BLaER1 treated with 17β-estradiol and CSF1 and Interleukin-3, amounts not matched to agents 10 nM and 100 nM (cell line): Measurements from ENCODE around the gene OXTR.

Experiments
- H3K27ac ChIP-seq, 11 experiments: shearing (Covaris generic); formaldehyde crosslinking; 2 replicates each; pipeline ENCODE4 v1.8.1; 2022
- H3K27me3 ChIP-seq, 11 experiments: shearing (Covaris generic); formaldehyde crosslinking; 2 replicates each; pipeline ENCODE4 v1.8.1; 2022
- H3K36me3 ChIP-seq, 11 experiments: shearing (Covaris generic); formaldehyde crosslinking; 2 replicates each; pipeline ENCODE4 v1.8.1; 2022
- H3K4me1 ChIP-seq, 10 experiments: shearing (Covaris generic); formaldehyde crosslinking; 2 replicates each; pipeline ENCODE4 v1.8.1; 2022
- H3K4me2 ChIP-seq, 11 experiments: shearing (Covaris generic); formaldehyde crosslinking; 2 replicates each; pipeline ENCODE4 v1.8.1; 2022
- H3K4me3 ChIP-seq, 10 experiments: shearing (Covaris generic); formaldehyde crosslinking; 2 replicates each; pipeline ENCODE4 v1.8.1; 2022
- H3K9ac ChIP-seq, 11 experiments: shearing (Covaris generic); formaldehyde crosslinking; 2 replicates each; pipeline ENCODE4 v1.8.1; 2022
- H3K9me3 ChIP-seq, 11 experiments: shearing (Covaris generic); formaldehyde crosslinking; replicated peaks in 1 of 11; 2 replicates each; pipeline ENCODE4 v1.8.1; 2022
- H4K20me1 ChIP-seq, 11 experiments: shearing (Covaris generic); formaldehyde crosslinking; 2 replicates each; pipeline ENCODE4 v1.8.1; 2022
- Cebpa-rat ChIP-seq, 11 experiments: shearing (Covaris generic); IDR thresholded peaks; 2 replicates each; pipeline ENCODE4 v1.8.1; 2022

Gene OXTR

DNA sequence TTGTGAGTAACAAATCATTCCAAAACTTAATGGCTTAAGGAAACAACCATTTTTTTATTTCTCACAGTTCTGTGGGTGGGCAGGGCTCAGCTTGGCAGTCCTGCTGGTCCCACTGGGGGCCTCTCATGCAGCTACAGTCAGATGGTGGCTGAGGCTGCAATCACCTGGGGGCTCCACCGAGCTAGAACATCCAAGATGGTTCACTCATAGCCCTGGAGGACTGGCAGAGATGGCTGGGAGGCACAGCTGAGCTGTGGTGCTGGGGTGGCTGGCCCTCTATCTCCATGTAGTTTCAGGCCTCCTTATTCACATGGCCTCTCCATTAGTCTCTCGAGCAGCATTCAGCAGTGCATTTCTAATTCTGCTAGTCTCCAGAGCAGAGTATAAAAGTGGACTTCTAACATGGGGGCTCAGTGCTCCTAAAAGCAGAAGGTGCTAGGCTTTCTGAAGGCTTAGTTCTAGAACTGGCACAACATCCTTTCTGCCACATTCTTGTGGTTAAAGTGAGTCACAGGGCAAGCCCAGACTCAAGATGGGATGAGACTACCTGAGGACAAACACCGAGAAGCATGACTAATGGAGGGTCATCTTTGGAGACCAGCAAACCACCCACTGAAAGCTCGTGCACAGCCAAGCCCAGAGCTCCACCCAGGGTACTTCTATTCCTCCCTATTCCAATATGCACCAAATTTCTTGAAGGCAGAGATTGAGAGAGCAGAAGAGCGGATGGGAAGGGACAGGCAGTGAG, 29.5 kb downstream of the OXTR start:
- H4K20me1 ChIP-seq: no peaks in the 10 kb centered on the region
- no peak overlapping the region for H3K9ac ChIP-seq
- no peak overlapping the region for H3K4me3 ChIP-seq
- peaks cover 0 to 19% (median 0%) of the 10 kb centered on the region in 10 experiments; a peak in 6 of 20 replicates for H3K4me1 ChIP-seq
- H3K36me3 ChIP-seq: no peaks in the 10 kb centered on the region
- no peak overlapping the region for H3K27ac ChIP-seq
- H3K9me3 ChIP-seq: no peaks in the 10 kb centered on the region
- peak overlapping the region in 3 of 11 experiments; percentile 0 to 26 (median 6); a peak in 2 of 22 replicates for H3K4me2 ChIP-seq
- no peaks in the 10 kb centered on the region for H3K27me3 ChIP-seq
- TF ChIP-seq Cebpa-rat (IDR thresholded peaks at IDR 0.05): no peak

- TF ChIP-seq Cebpa-rat (IDR thresholded peaks at IDR 0.05): no peak
Observed at GRCh38 chr3:8738639-8739038, 30.8 kb downstream of the OXTR start.

DNA sequence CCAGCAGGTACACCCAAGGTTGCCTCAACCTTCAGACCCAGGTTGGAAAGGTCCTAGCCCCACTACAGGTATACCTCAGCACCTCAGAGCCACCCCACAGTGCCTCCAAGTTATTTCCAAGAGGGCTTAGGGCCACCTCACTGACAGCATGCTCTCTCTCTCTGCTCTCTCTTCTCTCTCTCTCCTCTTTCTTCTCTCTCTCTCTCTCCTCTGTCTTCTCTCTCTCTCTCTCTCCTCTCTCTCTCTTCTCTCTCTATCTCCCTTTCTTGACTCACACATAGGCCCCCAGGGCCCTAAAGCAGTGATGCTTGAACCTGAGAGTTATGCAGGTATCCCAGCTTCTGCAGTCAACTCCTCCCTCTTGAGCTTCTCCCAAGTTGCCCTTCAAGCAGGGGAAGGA, 31.6 kb downstream of the OXTR start:
- Histone ChIP-seq H4K20me1 (no peaks in the 10 kb centered on the region), H3K9me3 (no peaks in the 10 kb centered on the region), H3K4me1 (peaks cover 0 to 12% (median 0%) of the 10 kb centered on the region in 10 experiments; a peak in 5 of 20 replicates), H3K36me3 (no peaks in the 10 kb centered on the region), H3K9ac (no peak overlapping the region), H3K27me3 (no peaks in the 10 kb centered on the region), H3K4me3 (no peak overlapping the region), H3K27ac (no peak overlapping the region), H3K4me2 (no peak overlapping the region)
- no peak for TF ChIP-seq Cebpa-rat (IDR thresholded peaks at IDR 0.05)

More at GRCh38 chr3:8738639-8739038, 30.8 kb downstream of the OXTR start:
- H3K36me3 ChIP-seq: no peaks in the 10 kb centered on the region
- peaks cover 0 to 18% (median 0%) of the 10 kb centered on the region in 10 experiments; a peak in 6 of 20 replicates for H3K4me1 ChIP-seq
- no peak overlapping the region for H3K27ac ChIP-seq
- H3K9me3 ChIP-seq: no peaks in the 10 kb centered on the region
- H3K27me3 ChIP-seq: no peaks in the 10 kb centered on the region
- no peak overlapping the region for H3K4me2 ChIP-seq
- H3K9ac ChIP-seq: no peak overlapping the region
- H4K20me1 ChIP-seq: no peaks in the 10 kb centered on the region
- H3K4me3 ChIP-seq: no peak overlapping the region

- Histone ChIP-seq H4K20me1 (no peaks in the 10 kb centered on the region), H3K4me2 (no peak overlapping the region), H3K4me1 (peaks cover 0 to 12% (median 0%) of the 10 kb centered on the region in 10 experiments; a peak in 5 of 20 replicates), H3K4me3 (no peak overlapping the region), H3K9me3 (no peaks in the 10 kb centered on the region), H3K27ac (no peak overlapping the region), H3K27me3 (no peaks in the 10 kb centered on the region), H3K36me3 (no peaks in the 10 kb centered on the region), H3K9ac (no peak overlapping the region)
- TF ChIP-seq Cebpa-rat (IDR thresholded peaks at IDR 0.05): no peak
Observed at GRCh38 chr3:8737301-8737700, 32.1 kb downstream of the OXTR start.

DNA sequence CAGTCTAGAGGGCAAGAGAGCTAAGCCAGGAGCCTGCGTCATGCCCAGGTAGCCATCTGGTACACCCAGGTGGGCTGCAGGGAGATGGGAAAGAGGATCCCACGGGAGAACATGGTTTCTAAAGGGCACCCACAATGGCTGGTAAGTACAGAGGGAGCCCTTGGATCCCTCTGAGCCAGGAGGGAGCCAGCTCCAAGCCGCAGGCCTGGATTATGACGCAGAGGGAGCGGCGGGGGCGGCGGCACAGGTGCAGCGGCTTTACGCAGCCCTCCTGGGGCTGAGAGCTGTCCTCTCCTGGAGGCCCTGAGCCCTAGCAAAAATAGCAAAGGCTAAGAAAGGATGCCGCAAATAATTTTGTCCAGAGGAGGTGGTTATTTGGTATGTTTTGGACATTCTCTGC, 33.0 kb downstream of the OXTR start:
- no peak for TF ChIP-seq Cebpa-rat (IDR thresholded peaks at IDR 0.05)
- H3K9me3 ChIP-seq: no peaks in the 10 kb centered on the region
- peaks cover 0 to 11% (median 0%) of the 10 kb centered on the region in 10 experiments; a peak in 5 of 20 replicates for H3K4me1 ChIP-seq

GRCh38 chr3:8734908-8735307, 34.5 kb downstream of the OXTR start:
- H3K4me2 ChIP-seq: no peak overlapping the region
- no peaks in the 10 kb centered on the region for H3K9me3 ChIP-seq
- no peaks in the 10 kb centered on the region for H3K36me3 ChIP-seq
- no peak overlapping the region for H3K4me3 ChIP-seq
- H3K4me1 ChIP-seq: peaks cover 0 to 3% (median 0%) of the 10 kb centered on the region in 10 experiments; a peak in 5 of 20 replicates
- H3K27me3 ChIP-seq: no peaks in the 10 kb centered on the region
- no peaks in the 10 kb centered on the region for H4K20me1 ChIP-seq
- H3K9ac ChIP-seq: no peak overlapping the region
- H3K27ac ChIP-seq: no peak overlapping the region
- no peak for TF ChIP-seq Cebpa-rat (IDR thresholded peaks at IDR 0.05)

More for the DNA sequence above, 33.0 kb downstream of the OXTR start:
- Histone ChIP-seq H3K4me3 (no peak overlapping the region), H3K9ac (no peak overlapping the region), H3K27me3 (no peaks in the 10 kb centered on the region), H3K27ac (no peak overlapping the region), H3K4me2 (no peak overlapping the region), H3K36me3 (no peaks in the 10 kb centered on the region), H4K20me1 (no peaks in the 10 kb centered on the region)

DNA sequence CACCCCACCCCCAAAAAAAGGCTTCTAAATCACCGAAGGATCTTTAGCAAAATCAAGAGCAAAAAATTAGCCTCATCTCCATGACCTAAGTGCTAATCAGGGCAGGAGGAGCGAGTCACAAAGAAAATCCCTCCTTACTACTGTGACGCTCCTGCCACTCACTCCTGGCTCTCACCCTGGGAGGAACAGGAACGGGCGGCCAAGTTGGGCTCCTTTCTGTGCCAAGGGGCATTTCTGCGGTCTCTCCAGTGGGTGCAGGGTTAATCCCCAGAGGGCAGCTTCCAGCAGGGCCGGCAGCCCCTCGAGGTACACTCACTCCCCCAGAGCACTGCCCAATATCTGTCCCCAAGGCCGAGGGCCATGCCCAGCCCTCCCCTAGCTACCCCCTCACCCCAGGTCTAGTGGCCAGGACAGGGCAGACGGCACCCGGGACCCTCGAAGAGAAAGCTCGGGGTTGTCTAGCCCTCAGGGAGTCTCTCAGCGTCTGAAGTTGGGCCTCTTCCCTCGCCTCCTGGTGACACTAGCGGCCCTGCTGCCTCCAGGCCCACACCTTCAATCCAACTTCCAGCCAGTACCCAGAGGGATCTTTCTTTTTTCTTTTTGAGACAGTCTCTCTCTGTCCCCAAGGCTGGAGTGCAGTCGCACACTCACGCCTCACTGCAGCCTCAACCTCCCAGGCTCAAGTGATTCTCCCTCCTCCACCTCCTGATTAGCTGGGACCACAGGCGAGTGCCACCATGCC, 35.1 kb downstream of the OXTR start:
- Histone ChIP-seq H3K9me3 (no peaks in the 10 kb centered on the region), H4K20me1 (no peaks in the 10 kb centered on the region), H3K27me3 (no peaks in the 10 kb centered on the region), H3K4me3 (no peak overlapping the region), H3K27ac (no peak overlapping the region), H3K4me1 (peaks cover 0 to 7% (median 0%) of the 10 kb centered on the region in 10 experiments; a peak in 1 of 20 replicates), H3K4me2 (no peak overlapping the region), H3K36me3 (no peaks in the 10 kb centered on the region), H3K9ac (no peak overlapping the region)
- no peak for TF ChIP-seq Cebpa-rat (IDR thresholded peaks at IDR 0.05)

GRCh38 chr3:8733332-8734094, 35.9 kb downstream of the OXTR start, which contains the start of gene CAV3:
Gene CAV3 (plus strand): TSS chr3:8733802. CDS start chr3:8733877, 75 bp downstream.
- H3K4me2 ChIP-seq: no peak within 1 kb of the TSS
- H3K27me3 ChIP-seq: no peaks in the 10 kb centered on the region
- TF ChIP-seq Cebpa-rat (IDR thresholded peaks at IDR 0.05): no peak
- H3K9me3 ChIP-seq: 0 out of 22 replicates have a peak, but pooled peaks cover 0 to 5% (median 0%) of the 10 kb centered on the region in 11 experiments
- H3K36me3 ChIP-seq: no peaks in the 10 kb centered on the region
- no peak within 1 kb of the TSS for H3K27ac ChIP-seq
- peaks cover 0 to 7% (median 0%) of the 10 kb centered on the region in 10 experiments; a peak in 1 of 20 replicates for H3K4me1 ChIP-seq
- no peak within 1 kb of the TSS for H3K9ac ChIP-seq
- no peaks in the 10 kb centered on the region for H4K20me1 ChIP-seq
- no peak within 1 kb of the TSS for H3K4me3 ChIP-seq

- H3K4me2 ChIP-seq: no peak overlapping the region
- no peak for TF ChIP-seq Cebpa-rat (IDR thresholded peaks at IDR 0.05)
Observed at GRCh38 chr3:8732413-8732812, 37.0 kb downstream of the OXTR start.

More at GRCh38 chr3:8732413-8732812, 37.0 kb downstream of the OXTR start:
- H3K9ac ChIP-seq: no peak overlapping the region
- H3K27me3 ChIP-seq: no peaks in the 10 kb centered on the region
- no peak overlapping the region for H3K4me3 ChIP-seq
- H3K9me3 ChIP-seq: 0 out of 22 replicates have a peak, but pooled peaks cover 0 to 5% (median 0%) of the 10 kb centered on the region in 11 experiments
- no peak overlapping the region for H3K27ac ChIP-seq
- no peaks in the 10 kb centered on the region for H4K20me1 ChIP-seq
- H3K36me3 ChIP-seq: no peaks in the 10 kb centered on the region
- H3K4me1 ChIP-seq: peaks cover 0 to 7% (median 0%) of the 10 kb centered on the region in 10 experiments; a peak in 1 of 20 replicates
